HL-60 (cell line): ENCODE measurements around the gene PIK3R1.

Experiments
- GABPA ChIP-seq: IDR thresholded peaks from 2 replicates; pipeline ENCODE4 v1.6.1; 2012; ENCODE audit warnings: low read depth
- POLR2AphosphoS5 ChIP-seq: IDR thresholded peaks from 2 replicates; pipeline ENCODE4 v1.6.1; 2012; ENCODE audit warnings: low read depth
- REST ChIP-seq: IDR thresholded peaks from 2 replicates; pipeline ENCODE4 v1.6.1; 2012; ENCODE audit warnings: low read depth; ENCODE audit not compliant: insufficient replicate concordance
- SPI1 ChIP-seq: IDR thresholded peaks from 2 replicates; pipeline ENCODE4 v1.6.1; 2012; ENCODE audit warnings: low read depth, mild to moderate bottlenecking, borderline replicate concordance
- TF ChIP-seq, protein P1 (sequence below): IDR thresholded peaks from one replicate; pipeline ENCODE4 v1.5.1; 2011; ENCODE audit warnings: low read length, control low read depth, inconsistent platforms; ENCODE audit not compliant: insufficient read depth

- TF ChIP-seq, protein P1, sequence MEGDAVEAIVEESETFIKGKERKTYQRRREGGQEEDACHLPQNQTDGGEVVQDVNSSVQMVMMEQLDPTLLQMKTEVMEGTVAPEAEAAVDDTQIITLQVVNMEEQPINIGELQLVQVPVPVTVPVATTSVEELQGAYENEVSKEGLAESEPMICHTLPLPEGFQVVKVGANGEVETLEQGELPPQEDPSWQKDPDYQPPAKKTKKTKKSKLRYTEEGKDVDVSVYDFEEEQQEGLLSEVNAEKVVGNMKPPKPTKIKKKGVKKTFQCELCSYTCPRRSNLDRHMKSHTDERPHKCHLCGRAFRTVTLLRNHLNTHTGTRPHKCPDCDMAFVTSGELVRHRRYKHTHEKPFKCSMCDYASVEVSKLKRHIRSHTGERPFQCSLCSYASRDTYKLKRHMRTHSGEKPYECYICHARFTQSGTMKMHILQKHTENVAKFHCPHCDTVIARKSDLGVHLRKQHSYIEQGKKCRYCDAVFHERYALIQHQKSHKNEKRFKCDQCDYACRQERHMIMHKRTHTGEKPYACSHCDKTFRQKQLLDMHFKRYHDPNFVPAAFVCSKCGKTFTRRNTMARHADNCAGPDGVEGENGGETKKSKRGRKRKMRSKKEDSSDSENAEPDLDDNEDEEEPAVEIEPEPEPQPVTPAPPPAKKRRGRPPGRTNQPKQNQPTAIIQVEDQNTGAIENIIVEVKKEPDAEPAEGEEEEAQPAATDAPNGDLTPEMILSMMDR, result no peak
- TF ChIP-seq REST, result no peak
- no peak for TF ChIP-seq GABPA
- no peak for TF ChIP-seq POLR2AphosphoS5
- no peak for TF ChIP-seq SPI1
These were observed 2.0 kb downstream of the PIK3R1 start for GRCh38 chr5:68217528-68217927.
